GM19372 (cell line): Measurements from ENCODE around the gene HRK.

Source experiments
- ATAC-seq: cut with Tn5 transposase; IDR thresholded peaks from one replicate; pipeline ENCODE4 v1.9.1; 2021; ENCODE audit warnings: mild to moderate bottlenecking, low read depth, moderate library complexity; ENCODE audit not compliant: unreplicated experiment

HRK gene

DNA sequence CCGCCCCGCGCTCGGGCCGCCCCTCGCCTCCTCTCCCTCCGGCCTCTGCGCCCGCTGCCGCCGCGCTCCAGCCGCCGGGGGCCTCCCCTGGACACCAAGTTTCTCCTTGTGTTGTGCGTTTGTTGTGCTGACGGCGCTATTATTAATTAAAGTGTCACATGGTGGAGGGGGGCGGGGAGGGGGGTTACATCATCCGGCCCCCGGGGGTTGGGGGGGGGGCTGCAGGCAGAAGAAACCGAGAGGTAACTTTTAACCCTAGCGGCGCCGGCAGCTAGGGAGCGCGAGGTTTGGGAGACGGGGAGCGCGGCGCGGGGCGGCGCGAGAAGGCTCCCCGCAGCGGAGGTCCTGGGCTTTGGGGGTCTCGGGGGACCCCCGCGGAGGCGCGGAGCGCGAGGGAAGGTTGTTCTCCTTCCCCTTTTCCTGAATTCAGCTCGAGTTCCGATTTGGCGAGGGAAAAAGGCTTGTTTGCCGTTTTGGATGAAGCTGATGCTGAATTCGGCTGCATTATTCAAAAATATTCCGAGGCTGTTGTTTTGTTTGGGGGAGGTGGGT, at the start of gene HRK:
Gene HRK, minus strand, starts transcription at position 117 of the 552 bp plus-strand sequence. CDS start 134 bp downstream, outside the sequence.
- ATAC-seq, result peak; percentile 30

GRCh38 chr12:116929885-116930284, 48.6 kb upstream of the HRK start:
- ATAC-seq, result no peak

- ATAC-seq, result no peak
Observed at GRCh38 chr12:116928504-116928903, 47.3 kb upstream of the HRK start.

DNA sequence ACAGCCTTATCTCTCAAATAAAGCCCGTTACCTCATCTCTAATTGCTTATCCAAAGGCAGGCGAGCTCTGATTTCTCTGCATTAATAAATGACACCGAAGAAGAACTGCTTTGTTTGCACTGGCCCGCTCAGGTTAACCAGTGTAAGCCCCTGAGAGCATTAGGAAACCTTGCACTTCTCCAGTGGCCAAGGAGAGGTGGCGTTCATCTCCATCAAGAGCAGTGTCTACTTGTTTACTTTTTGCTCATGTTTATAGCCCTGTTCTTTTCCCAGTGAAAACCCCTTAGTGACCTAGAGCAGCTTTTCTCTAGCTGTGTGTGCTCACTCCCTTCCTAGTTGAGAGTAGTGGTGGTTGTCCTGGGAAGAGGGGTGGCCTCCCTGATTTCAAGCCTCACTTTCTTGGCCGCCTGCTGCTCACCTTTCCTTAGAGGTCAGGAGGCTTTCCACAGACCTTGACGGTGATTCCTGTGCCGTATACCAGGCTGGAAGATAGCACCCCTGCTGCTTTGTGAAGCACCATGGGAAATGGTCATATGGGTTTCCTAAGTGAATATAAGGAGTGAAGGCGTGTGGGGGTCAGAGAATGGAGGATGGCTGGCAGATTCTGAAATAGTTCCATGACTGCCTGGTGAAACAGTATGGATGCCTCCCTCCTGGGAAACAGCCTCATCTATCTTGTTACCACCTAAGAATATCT, 46.2 kb upstream of the HRK start:
- ATAC-seq, result no peak

- ATAC-seq, result no peak
Observed at GRCh38 chr12:116926283-116927243, 45.3 kb upstream of the HRK start.

GRCh38 chr12:116924558-116925453, 43.6 kb upstream of the HRK start:
- peak; percentile 63 for ATAC-seq

- ATAC-seq, result peak; percentile 72
Observed at GRCh38 chr12:116922194-116922897, 41.1 kb upstream of the HRK start.

DNA sequence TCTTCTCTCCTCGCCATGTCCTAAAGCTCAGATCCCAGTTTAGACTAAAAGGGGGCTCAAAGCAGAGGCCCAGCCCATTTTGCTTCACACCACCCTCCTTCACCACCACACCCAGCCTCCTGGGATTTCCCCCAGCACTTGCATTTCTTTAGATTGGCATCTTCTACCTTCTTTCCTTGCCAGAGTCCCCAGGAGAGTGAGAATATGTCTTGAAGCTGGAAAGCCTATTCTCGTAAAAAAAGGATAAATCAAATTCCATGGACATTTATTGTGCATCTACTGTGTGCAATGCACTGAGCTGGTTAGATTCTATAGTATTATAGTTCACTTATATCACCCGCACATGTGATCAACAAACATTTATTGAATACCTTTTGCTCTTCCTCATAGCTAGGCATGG, 39.7 kb upstream of the HRK start:
- ATAC-seq, result no peak

GRCh38 chr12:116919706-116920485, 38.7 kb upstream of the HRK start:
- no peak for ATAC-seq

DNA sequence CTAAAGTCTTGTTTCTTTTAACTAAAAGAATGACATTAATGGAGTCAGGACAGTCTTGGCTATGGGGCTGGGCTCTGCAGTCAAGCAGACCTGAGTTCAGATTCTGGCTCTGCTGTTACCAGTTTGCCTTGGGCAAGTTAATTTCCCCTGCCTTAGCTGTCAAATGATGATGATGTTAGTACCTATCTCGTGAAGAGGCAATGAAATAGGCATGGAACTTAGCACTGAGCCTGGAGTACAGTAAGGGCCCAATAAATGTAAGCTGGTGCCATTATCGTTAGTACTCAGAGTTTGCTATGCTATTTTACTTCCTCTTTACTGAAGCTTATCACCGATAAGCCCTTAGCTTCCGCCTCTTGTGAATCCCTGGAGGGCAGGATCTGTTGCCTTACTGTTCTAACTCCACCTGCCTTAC, 38.0 kb upstream of the HRK start:
- no peak for ATAC-seq

DNA sequence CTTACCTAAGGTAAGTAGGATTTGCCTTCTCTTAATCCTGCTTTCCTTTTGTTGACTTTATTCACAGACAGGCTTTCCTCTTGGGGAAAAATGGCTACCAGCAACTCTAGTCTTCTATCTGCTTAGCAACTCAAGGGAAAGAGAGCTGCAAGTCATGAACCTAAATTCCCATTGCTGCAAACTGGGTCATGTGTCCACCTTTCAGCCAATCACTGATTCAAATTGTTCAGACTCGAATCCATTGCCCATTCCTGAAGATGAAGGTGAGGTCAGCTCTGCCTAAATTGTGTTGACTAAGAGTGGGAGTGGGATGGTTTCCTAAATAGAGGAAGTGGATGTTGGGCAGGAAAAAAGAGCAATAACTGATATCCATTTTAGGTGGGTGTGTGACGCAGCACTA, 37.2 kb upstream of the HRK start:
- no peak for ATAC-seq

DNA sequence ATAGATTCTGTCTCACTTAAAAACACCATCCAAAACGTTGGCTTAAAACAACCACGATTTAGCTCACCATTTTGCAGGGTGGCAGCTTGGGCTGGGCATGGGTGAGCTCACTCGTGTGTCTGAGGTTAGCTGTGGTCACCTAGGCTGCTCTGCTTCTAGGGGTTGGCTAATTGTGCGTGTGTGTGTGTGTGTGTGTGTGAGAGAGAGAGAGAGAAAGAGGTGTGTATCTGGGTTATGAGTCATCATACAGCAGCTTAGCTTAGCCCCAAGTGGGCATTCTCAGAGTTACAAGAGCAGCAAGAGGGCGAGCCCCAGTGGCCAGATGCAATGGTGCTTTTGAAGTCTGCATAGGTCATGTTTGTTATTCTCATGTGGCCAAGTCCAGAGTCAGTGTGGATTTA, 35.5 kb upstream of the HRK start:
- peak; percentile 97 for ATAC-seq

DNA sequence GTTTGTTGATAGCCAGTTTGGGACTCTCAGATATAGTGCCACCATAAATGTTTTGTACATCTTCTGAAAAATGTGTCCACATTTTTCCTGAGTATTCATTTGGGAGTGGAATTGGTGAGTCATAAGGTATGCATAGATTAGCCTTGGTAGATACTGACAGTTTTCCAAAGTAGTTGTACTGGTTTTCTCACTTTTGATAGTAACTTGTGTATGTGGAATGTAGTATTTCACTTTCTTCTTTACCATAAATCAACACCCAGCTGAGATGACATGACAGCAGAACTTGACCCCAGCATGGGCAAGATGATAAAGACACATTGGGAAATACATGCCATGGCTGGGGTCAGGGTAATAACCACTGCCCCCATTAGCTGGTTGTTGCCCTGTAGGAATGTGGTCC, 34.9 kb upstream of the HRK start:
- no peak for ATAC-seq

- no peak for ATAC-seq
Observed at GRCh38 chr12:116915326-116915725, 34.1 kb upstream of the HRK start.

- ATAC-seq, result peak; percentile 87
Observed at GRCh38 chr12:116910645-116911451, 29.6 kb upstream of the HRK start, which contains the start of gene FBXW8. Gene FBXW8 (plus strand): TSS chr12:116910950. CDS start chr12:116911038, 88 bp downstream.

DNA sequence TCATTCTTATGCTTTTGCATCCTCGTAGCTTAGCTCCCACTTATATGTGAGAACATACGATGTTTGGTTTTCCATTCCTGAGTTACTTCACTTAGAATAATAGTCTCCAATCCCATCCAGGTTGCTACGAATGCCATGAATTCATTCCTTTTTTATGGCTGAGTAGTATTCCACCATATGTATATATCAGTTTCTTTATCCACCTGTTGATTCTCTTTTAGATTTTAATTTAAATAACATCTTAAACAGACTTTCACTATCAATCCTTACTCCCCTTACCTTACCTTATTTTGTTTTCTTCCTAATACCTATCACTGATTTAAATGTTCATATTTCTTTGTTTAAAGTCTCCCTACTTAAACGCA, 29.0 kb upstream of the HRK start:
- no peak for ATAC-seq

- ATAC-seq, result no peak
Observed at GRCh38 chr12:116906285-116906684, 25.0 kb upstream of the HRK start.

DNA sequence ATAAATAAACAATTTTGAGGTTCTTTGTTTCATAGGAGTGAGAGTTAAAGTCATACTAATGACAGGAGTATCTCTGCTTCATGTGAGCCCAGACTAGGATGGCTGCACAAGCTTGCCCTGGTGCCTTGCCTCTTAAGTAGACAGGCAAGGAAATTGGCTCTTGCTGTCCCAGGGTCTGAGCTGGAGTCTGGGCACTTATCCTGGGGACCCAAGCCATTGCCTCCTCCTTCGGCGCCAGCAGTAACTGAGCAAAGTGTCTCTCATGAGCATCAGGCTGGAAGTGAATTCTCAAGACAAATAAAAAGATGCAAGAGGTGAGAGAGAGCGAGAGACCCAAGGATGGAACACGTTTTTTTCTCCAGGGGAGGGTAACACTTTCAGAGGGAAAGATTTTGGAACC, 22.6 kb upstream of the HRK start:
- ATAC-seq, result no peak
